ENCODE data around the gene MEF2A.
A peak's percentile ranks its signal among the peaks of the same experiment; 100 is the strongest.

Gene MEF2A

GRCh38 chr15:99615460-99615859 lies 49.7 kb downstream of the MEF2A start:
- no peak for DNase-seq (ENCODE audit: low spot score)
- no peak for TF ChIP-seq CTCF (IDR thresholded peaks at IDR 0.05)
- Histone ChIP-seq H3K4me3 (no peak overlapping the region), H3K27ac (no peak overlapping the region)

DNA sequence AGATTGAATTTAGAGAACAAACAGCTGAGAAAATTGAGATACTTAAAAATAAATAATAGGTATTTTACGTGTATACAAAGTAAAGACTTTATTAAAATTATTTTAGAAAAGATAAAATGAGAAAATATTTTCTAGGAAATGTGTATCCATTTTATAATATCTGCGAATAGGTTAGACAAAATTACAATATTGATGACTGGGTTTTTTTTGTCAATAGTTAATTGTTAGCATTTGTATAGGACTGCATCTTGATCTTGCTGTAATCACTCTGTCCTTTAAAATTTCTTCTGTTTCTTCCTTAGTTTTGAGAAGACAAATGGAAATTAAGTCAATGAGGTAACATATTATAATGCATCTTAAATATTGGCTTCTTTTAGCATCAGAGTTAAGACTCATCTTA lies 50.3 kb downstream of the MEF2A start:
- Histone ChIP-seq H3K4me3 (no peak overlapping the region), H3K27ac (no peak overlapping the region)
- TF ChIP-seq CTCF (IDR thresholded peaks at IDR 0.05): no peak
- no peak for DNase-seq (ENCODE audit: low spot score)

- Histone ChIP-seq H3K4me3 (no peak overlapping the region), H3K27ac (no peak overlapping the region)
- no peak for TF ChIP-seq CTCF (IDR thresholded peaks at IDR 0.05)
- no peak for DNase-seq (ENCODE audit: low spot score)
Observed at GRCh38 chr15:99616773-99617342, 51.1 kb downstream of the MEF2A start.

DNA sequence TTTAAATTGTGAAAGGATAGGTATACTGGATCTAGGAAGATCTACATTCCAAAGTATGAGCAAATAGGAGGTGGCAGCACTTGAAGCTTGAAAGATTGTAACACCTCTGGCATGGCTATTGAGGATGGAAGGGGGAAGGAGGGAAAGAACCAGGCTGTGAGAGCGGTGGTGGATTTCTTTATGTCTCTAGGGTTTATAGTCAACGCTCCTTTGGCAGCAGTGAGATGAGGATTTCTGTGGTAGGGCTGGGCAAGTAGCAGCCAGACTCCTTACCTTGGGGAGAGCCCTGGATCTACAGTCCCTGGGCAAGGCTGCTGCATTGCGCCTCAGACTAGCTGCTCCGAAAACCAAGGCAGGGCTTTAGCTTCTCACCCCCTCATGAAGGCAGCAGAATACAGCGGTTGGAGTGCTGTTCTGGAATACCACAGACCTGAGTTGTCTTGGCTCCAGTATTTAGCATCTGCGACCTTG lies 53.2 kb downstream of the MEF2A start:
- Histone ChIP-seq H3K27ac (peak overlapping the region in 1 of 2 donors; percentile 8), H3K4me3 (no peak overlapping the region)
- TF ChIP-seq CTCF (IDR thresholded peaks at IDR 0.05): no peak
- DNase-seq (ENCODE audit: low spot score): no peak

DNA sequence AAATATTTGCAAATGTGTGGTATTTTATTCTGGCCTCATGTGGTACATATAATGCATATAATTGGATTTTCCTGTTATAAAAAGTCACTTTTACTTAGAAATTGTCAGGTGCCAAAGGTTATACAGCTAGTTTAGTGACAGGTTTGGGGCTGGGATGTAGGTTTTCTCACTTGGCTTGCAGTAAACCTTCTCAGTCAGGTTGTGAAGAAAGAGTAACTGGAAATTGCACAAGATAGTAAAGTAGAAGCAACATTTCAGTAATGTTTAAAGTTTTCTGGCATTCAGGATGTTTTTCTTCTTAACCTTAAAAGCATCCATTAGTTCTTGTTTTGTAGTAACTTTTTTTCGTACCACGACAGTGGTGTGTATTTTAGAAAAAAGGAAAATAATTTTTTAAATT lies 53.9 kb downstream of the MEF2A start:
- TF ChIP-seq CTCF (IDR thresholded peaks at IDR 0.05): no peak
- no peak overlapping the region for H3K4me3 ChIP-seq
- no peak overlapping the region for H3K27ac ChIP-seq
- DNase-seq (ENCODE audit: low spot score): no peak

DNA sequence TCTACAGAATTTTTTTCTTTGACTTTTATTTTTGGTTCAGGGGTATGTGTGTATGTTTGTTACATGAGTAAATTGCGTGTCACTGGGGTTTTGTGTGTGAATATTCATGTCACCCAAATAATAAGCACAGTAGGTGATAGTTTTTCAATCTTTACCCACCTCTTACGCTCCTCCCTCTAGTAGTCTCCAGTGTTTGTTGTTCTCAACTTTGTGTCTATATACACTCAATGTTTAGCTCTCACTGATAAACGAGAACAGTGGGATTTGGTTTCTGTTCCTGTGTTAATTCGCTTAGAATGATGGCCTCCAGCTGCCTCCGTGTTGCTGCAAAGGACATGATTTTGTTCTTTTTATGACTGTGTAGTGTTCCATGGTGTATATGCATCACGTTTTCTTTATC lies 54.4 kb downstream of the MEF2A start:
- DNase-seq (ENCODE audit: low spot score): no peak
- Histone ChIP-seq H3K27ac (no peak overlapping the region), H3K4me3 (no peak overlapping the region)
- TF ChIP-seq CTCF (IDR thresholded peaks at IDR 0.05): no peak

GRCh38 chr15:99621767-99622166 lies 56.0 kb downstream of the MEF2A start:
- DNase-seq (ENCODE audit: low spot score): no peak
- no peak overlapping the region for H3K27ac ChIP-seq
- TF ChIP-seq CTCF (IDR thresholded peaks at IDR 0.05): no peak

More at GRCh38 chr15:99621767-99622166, 56.0 kb downstream of the MEF2A start:
- no peak overlapping the region for H3K4me3 ChIP-seq
